SIG-M5 treated with dmso at 0.1 percent for 504 hours (cell line): Measurements from ENCODE around the gene PHF12.

Experiments used
- DNase-seq: peaks from one replicate; lab custom pipeline; 2025; ENCODE audit not compliant: unreplicated experiment; lab: John Stamatoyannopoulos, UW

Gene PHF12

GRCh38 chr17:28955408-28955807 is 4.1 kb upstream of the PHF12 start:
- DNase-seq, result no peak

- no peak for DNase-seq
These were observed 3.6 kb upstream of the PHF12 start for GRCh38 chr17:28954886-28955285.

GRCh38 chr17:28953444-28954118 is 2.3 kb upstream of the PHF12 start:
- peak; percentile 26 for DNase-seq

GRCh38 chr17:28951991-28952975 is 965 bp upstream of the PHF12 start:
- DNase-seq, result peak; percentile 100

- DNase-seq, result no peak
These were observed 428 bp downstream of the PHF12 start for GRCh38 chr17:28950752-28951427.

- DNase-seq, result peak; percentile 66
These were observed 1.1 kb downstream of the PHF12 start for GRCh38 chr17:28950017-28950751.

GRCh38 chr17:28949185-28950016 is 1.9 kb downstream of the PHF12 start:
- peak; percentile 66 for DNase-seq

- DNase-seq, result no peak
These were observed 2.5 kb downstream of the PHF12 start for GRCh38 chr17:28948873-28949184.

GRCh38 chr17:28948342-28948741 is 3.0 kb downstream of the PHF12 start:
- no peak for DNase-seq

GRCh38 chr17:28947639-28948038 is 3.7 kb downstream of the PHF12 start:
- no peak for DNase-seq

GRCh38 chr17:28946239-28946638 is 5.1 kb downstream of the PHF12 start:
- peak; percentile 19 for DNase-seq

- no peak for DNase-seq
These were observed 6.2 kb downstream of the PHF12 start for GRCh38 chr17:28944862-28945741.

GRCh38 chr17:28944343-28944742 is 7.0 kb downstream of the PHF12 start:
- no peak for DNase-seq

GRCh38 chr17:28942925-28943324 is 8.4 kb downstream of the PHF12 start:
- DNase-seq, result no peak

- DNase-seq, result no peak
These were observed 10.1 kb downstream of the PHF12 start for GRCh38 chr17:28941251-28941650.

GRCh38 chr17:28940675-28941074 is 10.6 kb downstream of the PHF12 start:
- no peak for DNase-seq

- no peak for DNase-seq
These were observed 11.2 kb downstream of the PHF12 start for GRCh38 chr17:28940142-28940541.

- no peak for DNase-seq
These were observed 12.8 kb downstream of the PHF12 start for GRCh38 chr17:28938552-28938951.

GRCh38 chr17:28937044-28937729 is 14.1 kb downstream of the PHF12 start:
- DNase-seq, result peak; percentile 84
